SH-SY5Y (cell line): ENCODE results near the gene DSEL.

Experiments
- GATA2 ChIP-seq: IDR thresholded peaks from 2 replicates; pipeline ENCODE4 v1.6.1; 2011; ENCODE audit warnings: mild to moderate bottlenecking, low read depth, low read length
- GATA3 ChIP-seq: IDR thresholded peaks from 2 replicates; pipeline ENCODE4 v1.6.1; 2011; ENCODE audit warnings: low read depth, mild to moderate bottlenecking, low read length, moderate library complexity

DNA sequence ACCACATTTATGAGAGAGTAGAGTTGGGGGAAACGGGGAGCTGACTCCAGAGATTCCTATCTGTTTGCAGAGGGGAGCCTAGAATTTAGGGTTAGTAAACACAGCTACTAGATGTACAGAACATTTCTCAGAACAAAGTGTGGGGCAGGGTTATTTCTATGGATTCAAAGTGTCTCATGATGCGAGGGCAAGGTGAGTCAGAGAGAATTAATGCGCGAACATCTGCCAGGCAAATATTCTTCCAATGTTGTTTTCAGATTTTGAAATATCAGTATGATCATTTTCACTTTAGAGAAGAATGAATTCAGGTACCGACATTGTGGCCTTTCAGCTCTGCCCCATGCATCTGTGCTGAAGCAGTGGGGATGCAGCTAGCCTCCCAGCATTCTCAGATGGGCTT, 2.0 kb upstream of the DSEL start:
- no peak for TF ChIP-seq GATA2
- TF ChIP-seq GATA3: no peak
